Measurements from ENCODE around the gene RABGAP1L. TPM values are rescaled to one million over a fixed set of nuclear protein-coding genes. Genes with fewer than 3 reads are reported as not detected.

The RABGAP1L gene
- total RNA-seq, 6 experiments from 2014 or later = 11.7 to 23.1 (median 18.5) TPM

DNA sequence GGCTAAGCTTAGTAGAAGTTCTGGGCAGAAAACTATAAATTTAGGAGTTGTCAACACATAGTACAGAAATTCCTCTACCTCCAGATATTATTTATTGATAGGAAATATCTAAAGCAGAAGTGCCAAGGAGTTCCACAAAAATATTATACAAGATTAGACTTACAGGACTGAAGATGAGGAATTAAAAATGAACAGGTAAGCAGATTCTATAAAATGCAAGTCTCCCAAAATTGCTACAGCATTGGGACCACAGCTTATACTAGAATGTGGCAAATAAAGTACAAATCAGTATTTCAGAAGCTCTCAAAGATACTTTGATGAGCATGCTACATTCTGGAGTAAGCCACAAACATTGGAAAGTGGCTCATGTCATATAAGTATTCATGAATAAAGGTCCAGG, 790.3 kb downstream of the RABGAP1L start:
- H3K27ac ChIP-seq = no peak overlapping the region
- intact Hi-C loops (cut with DNase I) = no loop called here

DNA sequence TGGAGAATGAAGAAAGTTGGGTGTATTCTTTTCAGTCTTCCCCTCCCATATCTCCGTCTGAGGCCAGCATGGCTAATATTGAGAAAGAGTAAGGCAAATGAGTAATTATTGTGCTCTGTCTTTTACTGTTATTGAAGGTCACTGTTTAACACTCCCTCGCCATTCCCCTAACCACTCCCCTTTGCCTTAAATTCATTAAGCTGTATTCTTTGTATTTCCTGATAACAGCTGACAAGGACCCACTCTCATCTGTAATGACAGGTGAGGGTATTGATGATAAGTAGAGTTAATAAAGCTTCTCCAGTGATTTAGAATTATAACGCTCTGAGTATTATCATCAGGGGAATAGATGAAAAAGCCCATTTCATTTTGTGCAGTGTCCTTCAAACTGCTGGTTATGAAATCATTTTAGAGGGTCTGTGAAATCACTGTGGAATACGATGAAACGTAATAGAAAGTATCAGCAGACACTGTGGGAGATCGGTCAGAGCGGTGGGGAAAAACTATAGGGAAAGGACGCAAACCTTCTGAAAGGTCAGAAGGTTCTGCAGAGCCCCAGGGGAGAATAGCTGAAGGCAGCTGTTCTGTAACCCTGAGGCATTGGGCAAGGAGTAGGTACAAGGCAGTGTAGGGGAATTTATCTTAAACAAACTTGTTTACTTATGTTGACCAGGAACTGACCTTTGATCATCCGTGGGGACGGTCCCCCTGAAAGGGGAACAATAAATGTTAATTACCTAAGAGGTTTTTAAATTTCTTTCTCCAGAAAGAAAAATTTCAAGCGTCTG, 794.2 kb downstream of the RABGAP1L start:
- TF ChIP-seq, protein P1, sequence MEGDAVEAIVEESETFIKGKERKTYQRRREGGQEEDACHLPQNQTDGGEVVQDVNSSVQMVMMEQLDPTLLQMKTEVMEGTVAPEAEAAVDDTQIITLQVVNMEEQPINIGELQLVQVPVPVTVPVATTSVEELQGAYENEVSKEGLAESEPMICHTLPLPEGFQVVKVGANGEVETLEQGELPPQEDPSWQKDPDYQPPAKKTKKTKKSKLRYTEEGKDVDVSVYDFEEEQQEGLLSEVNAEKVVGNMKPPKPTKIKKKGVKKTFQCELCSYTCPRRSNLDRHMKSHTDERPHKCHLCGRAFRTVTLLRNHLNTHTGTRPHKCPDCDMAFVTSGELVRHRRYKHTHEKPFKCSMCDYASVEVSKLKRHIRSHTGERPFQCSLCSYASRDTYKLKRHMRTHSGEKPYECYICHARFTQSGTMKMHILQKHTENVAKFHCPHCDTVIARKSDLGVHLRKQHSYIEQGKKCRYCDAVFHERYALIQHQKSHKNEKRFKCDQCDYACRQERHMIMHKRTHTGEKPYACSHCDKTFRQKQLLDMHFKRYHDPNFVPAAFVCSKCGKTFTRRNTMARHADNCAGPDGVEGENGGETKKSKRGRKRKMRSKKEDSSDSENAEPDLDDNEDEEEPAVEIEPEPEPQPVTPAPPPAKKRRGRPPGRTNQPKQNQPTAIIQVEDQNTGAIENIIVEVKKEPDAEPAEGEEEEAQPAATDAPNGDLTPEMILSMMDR (IDR thresholded peaks at IDR 0.05) = no peak
- no peak for TF ChIP-seq POLR2A (IDR thresholded peaks at IDR 0.05)
- 41% methylated on average over 11 of the region's 11 CpGs for WGBS (ENCODE audit: insufficient coverage, low coverage, low lambda C conversion rate, missing lambda C conversion rate)
- DNase-seq = no peak

More for the DNA sequence above, 790.3 kb downstream of the RABGAP1L start:
- TF ChIP-seq POLR2A (IDR thresholded peaks at IDR 0.05) = no peak
- TF ChIP-seq, protein P1 (IDR thresholded peaks at IDR 0.05) = no peak
- peaks cover 0 to 16% (median 9%) of the 10 kb centered on the region in 4 donors for H3K4me1 ChIP-seq
- no peaks in the 10 kb centered on the region for H3K9me3 ChIP-seq
- no peak for ATAC-seq
- H3K27me3 ChIP-seq = no peaks in the 10 kb centered on the region
- H3K36me3 ChIP-seq = no peaks in the 10 kb centered on the region
- H3K4me3 ChIP-seq = no peak overlapping the region
- no peak for DNase-seq

DNA sequence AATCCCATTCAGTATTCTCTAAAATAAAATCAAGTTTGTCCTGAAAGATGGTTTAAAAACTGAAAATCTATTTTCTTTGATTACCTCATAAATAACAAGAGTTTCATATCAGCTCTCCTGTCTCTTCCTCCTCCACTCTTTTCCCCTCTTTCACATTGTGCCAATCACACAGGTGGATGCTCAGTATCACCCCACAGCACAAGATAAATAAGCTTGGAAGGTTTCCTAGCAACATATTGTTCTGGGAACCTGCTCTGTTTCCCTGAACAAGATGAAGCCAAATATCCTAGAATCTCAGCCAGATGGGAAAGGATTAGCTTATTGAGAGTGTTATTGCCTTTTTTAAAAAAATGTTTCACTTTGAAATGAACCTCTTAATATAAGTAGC, 794.7 kb downstream of the RABGAP1L start:
- no peak for TF ChIP-seq POLR2A (IDR thresholded peaks at IDR 0.05)
- TF ChIP-seq, protein P1 (IDR thresholded peaks at IDR 0.05) = no peak
- Histone ChIP-seq H3K4me3 (no peak overlapping the region), H3K4me1 (peaks cover 0 to 22% (median 10%) of the 10 kb centered on the region in 4 donors), H3K27me3 (no peaks in the 10 kb centered on the region), H3K36me3 (no peaks in the 10 kb centered on the region), H3K27ac (peak overlapping the region in 2 of 3 donors; percentile 2 to 41), H3K9me3 (no peaks in the 10 kb centered on the region)
- DNase-seq (no peak), ATAC-seq (peak; percentile 56 to 82 (median 68))
- intact Hi-C loops (cut with DNase I) = no loop called here

More for the DNA sequence above, 794.2 kb downstream of the RABGAP1L start:
- intact Hi-C loops (cut with DNase I) = no loop called here
- no peaks in the 10 kb centered on the region for H3K27me3 ChIP-seq
- peak overlapping the region in 1 of 3 donors; percentile 2 for H3K27ac ChIP-seq
- peaks cover 0 to 22% (median 10%) of the 10 kb centered on the region in 4 donors for H3K4me1 ChIP-seq
- H3K4me3 ChIP-seq = no peak overlapping the region
- H3K9me3 ChIP-seq = no peaks in the 10 kb centered on the region
- H3K36me3 ChIP-seq = no peaks in the 10 kb centered on the region
- peak; percentile 57 to 66 (median 59) for ATAC-seq

- intact Hi-C loops (cut with DNase I) = no loop called here
These were observed 795.6 kb downstream of the RABGAP1L start for GRCh38 chr1:174954671-174955669.

More at GRCh38 chr1:174954671-174955669, 795.6 kb downstream of the RABGAP1L start:
- H3K4me3 ChIP-seq = no peak overlapping the region
- peak overlapping the region; percentile 2 to 45 (median 41) for H3K27ac ChIP-seq
- no peaks in the 10 kb centered on the region for H3K27me3 ChIP-seq
- ATAC-seq (peak; percentile 71 to 84 (median 77)), DNase-seq (no peak)
- H3K9me3 ChIP-seq = no peaks in the 10 kb centered on the region
- no peak for TF ChIP-seq POLR2A (IDR thresholded peaks at IDR 0.05)
- TF ChIP-seq, protein P1 (IDR thresholded peaks at IDR 0.05) = no peak
- peaks cover 0 to 22% (median 10%) of the 10 kb centered on the region in 4 donors for H3K4me1 ChIP-seq
- no peaks in the 10 kb centered on the region for H3K36me3 ChIP-seq
- 37% methylated on average over 3 of the region's 3 CpGs for WGBS (ENCODE audit: insufficient coverage, low coverage, low lambda C conversion rate, missing lambda C conversion rate)

All from right lobe of liver (tissue), 6 donors.